Fibroblast of peridontal ligament (primary cell): ENCODE data around the gene STPG2.
A peak's percentile ranks its signal among the peaks of the same experiment; 100 is the strongest.
"Not testable (repeated sequence)": the region's sequence is repeated elsewhere in the genome, so short reads cannot be mapped to it uniquely, and the experiment has no call there.

Experiments used
- DNase-seq: peaks from one replicate; pipeline ENCODE4 v3.0.0-alpha.2; 2010; ENCODE audit errors: extremely low read depth

The STPG2 gene

GRCh38 chr4:97643179-97643578, 500.1 kb downstream of the STPG2 start:
- DNase-seq, result no peak

- no peak for DNase-seq
These were observed 503.3 kb downstream of the STPG2 start for GRCh38 chr4:97639961-97640360.

GRCh38 chr4:97633831-97634230, 509.4 kb downstream of the STPG2 start:
- DNase-seq, result not testable (repeated sequence)

GRCh38 chr4:97627750-97628149, 515.5 kb downstream of the STPG2 start:
- DNase-seq, result no peak

GRCh38 chr4:97624204-97624603, 519.1 kb downstream of the STPG2 start:
- DNase-seq, result no peak

GRCh38 chr4:97605932-97606331, 537.3 kb downstream of the STPG2 start:
- DNase-seq, result no peak

GRCh38 chr4:97593248-97593647, 550.0 kb downstream of the STPG2 start:
- DNase-seq, result no peak

GRCh38 chr4:97590266-97590665, 553.0 kb downstream of the STPG2 start:
- no peak for DNase-seq

- no peak for DNase-seq
These were observed 553.6 kb downstream of the STPG2 start for GRCh38 chr4:97589481-97590196.

GRCh38 chr4:97587912-97588311, 555.4 kb downstream of the STPG2 start:
- DNase-seq, result peak; percentile 5

- DNase-seq, result no peak
These were observed 558.0 kb downstream of the STPG2 start for GRCh38 chr4:97585274-97585673.

GRCh38 chr4:97582890-97583289, 560.4 kb downstream of the STPG2 start:
- no peak for DNase-seq

- no peak for DNase-seq
These were observed 566.3 kb downstream of the STPG2 start for GRCh38 chr4:97577004-97577403.

- DNase-seq, result no peak
These were observed 583.3 kb downstream of the STPG2 start for GRCh38 chr4:97560009-97560408.

- DNase-seq, result no peak
These were observed 585.0 kb downstream of the STPG2 start for GRCh38 chr4:97558204-97558778.

GRCh38 chr4:97550637-97551036, 592.6 kb downstream of the STPG2 start:
- not testable (repeated sequence) for DNase-seq

- no peak for DNase-seq
These were observed 594.2 kb downstream of the STPG2 start for GRCh38 chr4:97548943-97549583.

GRCh38 chr4:97548186-97548585, 595.1 kb downstream of the STPG2 start:
- no peak for DNase-seq

GRCh38 chr4:97531351-97531750, 611.9 kb downstream of the STPG2 start:
- no peak for DNase-seq

- no peak for DNase-seq
These were observed 612.6 kb downstream of the STPG2 start for GRCh38 chr4:97530676-97531075.

GRCh38 chr4:97525236-97525635, 618.0 kb downstream of the STPG2 start:
- no peak for DNase-seq

- DNase-seq, result no peak
These were observed 625.3 kb downstream of the STPG2 start for GRCh38 chr4:97517939-97518338.

- no peak for DNase-seq
These were observed 629.4 kb downstream of the STPG2 start for GRCh38 chr4:97513917-97514316.
